Subcutaneous adipose tissue (tissue), 4 donors: ENCODE measurements around the gene FCRL5. TPM values are rescaled to one million over a fixed set of nuclear protein-coding genes. Genes with fewer than 3 reads are reported as not detected.

Experiments used
- CTCF ChIP-seq: fragments of 450-650 bp; IDR thresholded peaks from one replicate; pipeline ENCODE4 v1.5.1; 2016; ENCODE audit warnings: low read depth, mild to moderate bottlenecking, control low read depth, antibody characterized with exemption, moderate library complexity
- total RNA-seq, 4 donors: library from RNA; depleted of rRNA; stranded (reverse); fragments of >200 nt; gene quantifications; one replicate each; pipeline ENCODE4 v1.1.0, GENCODE V29; 2016

Gene FCRL5
- total RNA-seq, 4 donors from 2014 or later: under 0.01 to 0.34 TPM; not detected in 2

- TF ChIP-seq CTCF: no peak
Observed at GRCh38 chr1:157472959-157473358, 79.4 kb downstream of the FCRL5 start.

GRCh38 chr1:157472056-157472701 is 80.1 kb downstream of the FCRL5 start:
- no peak for TF ChIP-seq CTCF

GRCh38 chr1:157471531-157471930 is 80.8 kb downstream of the FCRL5 start:
- TF ChIP-seq CTCF: no peak

GRCh38 chr1:157469752-157470675 is 82.3 kb downstream of the FCRL5 start:
- no peak for TF ChIP-seq CTCF

- TF ChIP-seq CTCF: no peak
Observed at GRCh38 chr1:157469300-157469699, 83.0 kb downstream of the FCRL5 start.

- TF ChIP-seq CTCF: no peak
Observed at GRCh38 chr1:157466011-157466410, 86.3 kb downstream of the FCRL5 start.

Other genes starting within 250 kb of the FCRL5 start
- not detected for gene FCRL4, start 45.6 kb upstream of the FCRL5 start, total RNA-seq
- 1 to 10 TPM in 1 of 4 donors, under 1 TPM in 1, not detected in 2; 0.44 to 1.9 TPM for gene FCRL3, start 148.3 kb upstream of the FCRL5 start, total RNA-seq
- not detected for gene FCRL2, start 224.6 kb upstream of the FCRL5 start, total RNA-seq